OCI-LY1 (cell line): ENCODE results near the gene COL23A1.

Source experiments
- EZH2 ChIP-seq: fragments of 200-600 bp; sonication (generic), shearing (Covaris generic); IDR thresholded peaks from 2 replicates; pipeline ENCODE4 v1.8.0; 2017; ENCODE audit warnings: borderline replicate concordance, mixed run types, mild to moderate bottlenecking, antibody characterized with exemption, low read length, moderate library complexity, mixed read lengths
- TF ChIP-seq, protein P1 (sequence below): fragments of 200-600 bp; sonication (generic), shearing (Covaris generic); IDR thresholded peaks from 2 replicates; pipeline ENCODE4 v1.5.1; 2017; ENCODE audit warnings: mild to moderate bottlenecking, antibody characterized with exemption, low read length, moderate library complexity, mixed read lengths

DNA sequence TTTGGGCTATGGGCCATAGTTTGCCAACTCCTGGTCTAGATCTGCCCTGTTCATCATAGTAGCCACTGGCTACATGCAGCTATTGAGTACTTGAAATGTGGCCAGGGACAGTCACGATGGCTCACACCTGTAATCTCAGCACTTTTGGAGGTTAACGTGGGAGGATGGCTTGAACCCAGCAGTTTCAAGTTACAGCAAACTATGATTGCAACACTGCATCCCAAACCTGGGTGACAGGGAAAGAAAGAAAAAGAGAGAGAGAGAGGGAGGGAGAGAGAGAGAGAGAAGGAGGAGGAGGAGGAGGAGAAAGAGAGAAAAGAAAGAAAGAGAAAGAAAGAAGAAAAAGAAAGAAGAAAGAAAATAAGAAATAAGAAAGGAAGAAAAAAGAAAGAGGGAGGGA is 397.9 kb downstream of the COL23A1 start:
- no peak for TF ChIP-seq EZH2
- TF ChIP-seq, protein P1, sequence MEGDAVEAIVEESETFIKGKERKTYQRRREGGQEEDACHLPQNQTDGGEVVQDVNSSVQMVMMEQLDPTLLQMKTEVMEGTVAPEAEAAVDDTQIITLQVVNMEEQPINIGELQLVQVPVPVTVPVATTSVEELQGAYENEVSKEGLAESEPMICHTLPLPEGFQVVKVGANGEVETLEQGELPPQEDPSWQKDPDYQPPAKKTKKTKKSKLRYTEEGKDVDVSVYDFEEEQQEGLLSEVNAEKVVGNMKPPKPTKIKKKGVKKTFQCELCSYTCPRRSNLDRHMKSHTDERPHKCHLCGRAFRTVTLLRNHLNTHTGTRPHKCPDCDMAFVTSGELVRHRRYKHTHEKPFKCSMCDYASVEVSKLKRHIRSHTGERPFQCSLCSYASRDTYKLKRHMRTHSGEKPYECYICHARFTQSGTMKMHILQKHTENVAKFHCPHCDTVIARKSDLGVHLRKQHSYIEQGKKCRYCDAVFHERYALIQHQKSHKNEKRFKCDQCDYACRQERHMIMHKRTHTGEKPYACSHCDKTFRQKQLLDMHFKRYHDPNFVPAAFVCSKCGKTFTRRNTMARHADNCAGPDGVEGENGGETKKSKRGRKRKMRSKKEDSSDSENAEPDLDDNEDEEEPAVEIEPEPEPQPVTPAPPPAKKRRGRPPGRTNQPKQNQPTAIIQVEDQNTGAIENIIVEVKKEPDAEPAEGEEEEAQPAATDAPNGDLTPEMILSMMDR = no peak
